ENCODE data around the gene SLC35B2.

Gene SLC35B2

DNA sequence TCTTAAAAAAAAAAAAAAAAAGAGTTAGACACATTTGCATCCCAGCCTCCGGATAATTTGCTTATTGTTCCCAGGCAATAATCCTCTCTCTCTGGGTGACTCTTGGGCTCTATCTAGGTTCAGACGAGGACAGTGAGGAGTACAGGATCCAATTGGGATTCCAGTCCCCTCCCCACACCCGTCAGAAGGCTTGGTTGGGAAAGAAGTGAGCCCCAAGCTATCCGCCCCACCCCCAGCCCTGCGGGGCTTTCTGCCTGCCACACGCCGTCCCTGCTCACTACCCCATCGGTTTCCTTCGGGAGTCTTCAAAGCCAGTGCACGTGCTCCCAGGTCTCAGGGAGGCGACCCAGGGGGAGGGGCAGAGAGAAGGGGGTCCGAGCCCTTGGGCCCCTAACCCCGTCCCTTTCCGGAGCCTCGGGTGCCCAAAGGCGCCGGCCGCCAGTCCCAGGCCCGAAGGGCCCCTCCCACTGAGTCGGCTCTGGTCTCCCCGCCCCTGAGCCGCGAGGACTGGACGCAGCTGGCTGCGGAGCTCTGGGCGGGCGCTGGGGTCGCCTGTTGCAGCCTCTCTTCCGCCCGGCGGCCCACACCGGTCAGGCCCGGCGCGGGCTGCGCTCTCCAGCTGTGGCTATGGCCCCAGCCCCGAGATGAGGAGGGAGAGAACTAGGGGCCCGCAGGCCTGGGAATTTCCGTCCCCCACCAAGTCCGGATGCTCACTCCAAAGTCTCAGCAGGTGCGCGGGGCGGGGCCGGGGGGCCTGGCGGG is 38.1 kb downstream of the SLC35B2 start:
- no peak for DNase-seq (ENCODE audit: extremely low read depth, low read depth)
- TF ChIP-seq, protein P1, sequence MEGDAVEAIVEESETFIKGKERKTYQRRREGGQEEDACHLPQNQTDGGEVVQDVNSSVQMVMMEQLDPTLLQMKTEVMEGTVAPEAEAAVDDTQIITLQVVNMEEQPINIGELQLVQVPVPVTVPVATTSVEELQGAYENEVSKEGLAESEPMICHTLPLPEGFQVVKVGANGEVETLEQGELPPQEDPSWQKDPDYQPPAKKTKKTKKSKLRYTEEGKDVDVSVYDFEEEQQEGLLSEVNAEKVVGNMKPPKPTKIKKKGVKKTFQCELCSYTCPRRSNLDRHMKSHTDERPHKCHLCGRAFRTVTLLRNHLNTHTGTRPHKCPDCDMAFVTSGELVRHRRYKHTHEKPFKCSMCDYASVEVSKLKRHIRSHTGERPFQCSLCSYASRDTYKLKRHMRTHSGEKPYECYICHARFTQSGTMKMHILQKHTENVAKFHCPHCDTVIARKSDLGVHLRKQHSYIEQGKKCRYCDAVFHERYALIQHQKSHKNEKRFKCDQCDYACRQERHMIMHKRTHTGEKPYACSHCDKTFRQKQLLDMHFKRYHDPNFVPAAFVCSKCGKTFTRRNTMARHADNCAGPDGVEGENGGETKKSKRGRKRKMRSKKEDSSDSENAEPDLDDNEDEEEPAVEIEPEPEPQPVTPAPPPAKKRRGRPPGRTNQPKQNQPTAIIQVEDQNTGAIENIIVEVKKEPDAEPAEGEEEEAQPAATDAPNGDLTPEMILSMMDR (IDR thresholded peaks at IDR 0.05; ENCODE audit: low read depth, low read length, missing control alignments): no peak
- peak overlapping the region; percentile 37 for H3K4me3 ChIP-seq (replicated peaks; ENCODE audit: low read depth, low read length)

- TF ChIP-seq, protein P1 (IDR thresholded peaks at IDR 0.05; ENCODE audit: low read depth, low read length, missing control alignments): no peak
- H3K4me3 ChIP-seq (replicated peaks; ENCODE audit: low read depth, low read length): no peak overlapping the region
- DNase-seq (ENCODE audit: extremely low read depth, low read depth): no peak
These were observed 39.8 kb downstream of the SLC35B2 start for GRCh38 chr6:44217332-44218143.

GRCh38 chr6:44216677-44217331 is 40.5 kb downstream of the SLC35B2 start, which contains the start of gene MYMX:
MYMX (plus strand) TSS chr6:44216926; CDS start chr6:44217472, 546 bp downstream.
- DNase-seq (ENCODE audit: extremely low read depth, low read depth): no peak
- TF ChIP-seq, protein P1 (IDR thresholded peaks at IDR 0.05; ENCODE audit: low read depth, low read length, missing control alignments): no peak
- no peak within 1 kb of the TSS for H3K4me3 ChIP-seq (replicated peaks; ENCODE audit: low read depth, low read length)

DNA sequence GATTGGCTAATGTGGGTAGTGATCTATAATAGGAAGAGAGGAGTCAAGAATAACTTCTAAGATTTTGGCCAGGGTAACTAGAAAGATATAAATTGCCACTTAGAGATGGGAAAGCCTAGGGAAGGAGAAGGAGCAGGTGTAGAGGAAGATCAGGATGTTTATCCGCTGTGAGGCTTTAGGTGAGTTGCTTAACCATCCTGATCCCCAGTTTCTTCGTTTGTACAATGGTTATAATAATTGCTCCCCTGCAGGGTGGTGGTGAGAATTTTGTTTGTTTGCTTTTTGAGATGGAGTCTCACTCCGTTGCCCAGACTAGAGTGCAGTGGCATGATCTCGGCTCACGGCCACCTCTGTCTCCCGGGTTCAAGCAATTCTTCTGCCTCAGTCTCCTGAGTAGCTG is 43.0 kb downstream of the SLC35B2 start:
- DNase-seq (ENCODE audit: extremely low read depth, low read depth): no peak
- no peak overlapping the region for H3K4me3 ChIP-seq (replicated peaks; ENCODE audit: low read depth, low read length)
- TF ChIP-seq, protein P1 (IDR thresholded peaks at IDR 0.05; ENCODE audit: low read depth, low read length, missing control alignments): no peak

GRCh38 chr6:44211284-44211683 is 46.0 kb downstream of the SLC35B2 start:
- H3K4me3 ChIP-seq (replicated peaks; ENCODE audit: low read depth, low read length): no peak overlapping the region
- TF ChIP-seq, protein P1 (IDR thresholded peaks at IDR 0.05; ENCODE audit: low read depth, low read length, missing control alignments): no peak
- DNase-seq (ENCODE audit: extremely low read depth, low read depth): no peak

GRCh38 chr6:44207966-44208365 is 49.4 kb downstream of the SLC35B2 start:
- no peak overlapping the region for H3K4me3 ChIP-seq (replicated peaks; ENCODE audit: low read depth, low read length)
- TF ChIP-seq, protein P1 (IDR thresholded peaks at IDR 0.05; ENCODE audit: low read depth, low read length, missing control alignments): no peak
- no peak for DNase-seq (ENCODE audit: extremely low read depth, low read depth)
